ENCODE results near the gene BEAN1. TPM values are rescaled to one million over a fixed set of nuclear protein-coding genes. Genes with fewer than 3 reads are reported as not detected.
A peak's percentile ranks its signal among the peaks of the same experiment; 100 is the strongest.

Gene BEAN1
- total and polyA plus RNA-seq, 12 donors: 0.11 to 0.54 (median 0.18) TPM; not detected in 2

GRCh38 chr16:66391726-66392670 is 35.1 kb upstream of the BEAN1 start:
- H3K27me3 ChIP-seq: no peaks in the 10 kb centered on the region
- DNase-seq: peak in 1 of 7 donors; percentile 36
- no peaks in the 10 kb centered on the region for H3K4me1 ChIP-seq (replicated peaks in 1 of 2)
- H3K27ac ChIP-seq: no peak overlapping the region
- WGBS, 4 donors: 87 to 90% (median 89%) methylated on average over 13 to 18 of the region's 18 CpGs
- TF ChIP-seq POLR2A (IDR thresholded peaks at IDR 0.05): no peak
- no peak for TF ChIP-seq CTCF (IDR thresholded peaks at IDR 0.05)
- H3K9me3 ChIP-seq (replicated peaks in 1 of 3): no peaks in the 10 kb centered on the region
- intact Hi-C loops (cut with DNase I): no loop called here
- no peaks in the 10 kb centered on the region for H3K36me3 ChIP-seq (replicated peaks in 1 of 2)
- no peak overlapping the region for H3K4me3 ChIP-seq

GRCh38 chr16:66395806-66396555 is 31.1 kb upstream of the BEAN1 start:
- intact Hi-C loops (cut with DNase I): no loop called here
- WGBS, 4 donors: 80 to 91% (median 86%) methylated on average over 6 to 7 of the region's 7 CpGs
- no peak overlapping the region for H3K27ac ChIP-seq
- no peaks in the 10 kb centered on the region for H3K9me3 ChIP-seq (replicated peaks in 1 of 3)
- H3K36me3 ChIP-seq (replicated peaks in 1 of 2): no peaks in the 10 kb centered on the region
- peak in 1 of 7 donors; percentile 27 for DNase-seq
- no peaks in the 10 kb centered on the region for H3K27me3 ChIP-seq
- H3K4me3 ChIP-seq: no peak overlapping the region
- TF ChIP-seq POLR2A (IDR thresholded peaks at IDR 0.05) (no peak), CTCF (IDR thresholded peaks at IDR 0.05) (no peak)
- no peaks in the 10 kb centered on the region for H3K4me1 ChIP-seq (replicated peaks in 1 of 2)

- Histone ChIP-seq H3K27me3 (no peaks in the 10 kb centered on the region), H3K9me3 (replicated peaks in 1 of 3) (no peaks in the 10 kb centered on the region), H3K27ac (no peak overlapping the region), H3K36me3 (replicated peaks in 1 of 2) (no peaks in the 10 kb centered on the region), H3K4me1 (replicated peaks in 1 of 2) (no peaks in the 10 kb centered on the region), H3K4me3 (no peak overlapping the region)
- DNase-seq: peak in 1 of 7 donors; percentile 27
- 80 to 92% (median 84%) methylated on average over 5 of the region's 5 CpGs for WGBS, 4 donors
- intact Hi-C loops (cut with DNase I): no loop called here
- TF ChIP-seq CTCF (IDR thresholded peaks at IDR 0.05) (no peak), POLR2A (IDR thresholded peaks at IDR 0.05) (no peak)
Measured at GRCh38 chr16:66397736-66398433, 29.2 kb upstream of the BEAN1 start.

GRCh38 chr16:66399031-66399430 is 28.1 kb upstream of the BEAN1 start:
- no peak for TF ChIP-seq POLR2A (IDR thresholded peaks at IDR 0.05)
- no peak for TF ChIP-seq CTCF (IDR thresholded peaks at IDR 0.05)
- H3K4me3 ChIP-seq: no peak overlapping the region
- H3K4me1 ChIP-seq (replicated peaks in 1 of 2): no peaks in the 10 kb centered on the region
- H3K36me3 ChIP-seq (replicated peaks in 1 of 2): no peaks in the 10 kb centered on the region
- no peak for DNase-seq
- WGBS, 4 donors: 72 to 80% (median 80%) methylated on average over 3 of the region's 3 CpGs
- H3K27ac ChIP-seq: no peak overlapping the region
- intact Hi-C loops (cut with DNase I): no loop called here
- H3K9me3 ChIP-seq (replicated peaks in 1 of 3): no peaks in the 10 kb centered on the region
- no peaks in the 10 kb centered on the region for H3K27me3 ChIP-seq

Measured in adrenal gland (tissue), 12 donors.